NCI-H345 (cell line): ENCODE results near the gene MUC6.
"Not testable (repeated sequence)": the region's sequence is repeated elsewhere in the genome, so short reads cannot be mapped to it uniquely, and the experiment has no call there.

Experiments used
- DNase-seq: peaks from one replicate; lab custom pipeline; 2025; lab: John Stamatoyannopoulos, UW

MUC6 gene

DNA sequence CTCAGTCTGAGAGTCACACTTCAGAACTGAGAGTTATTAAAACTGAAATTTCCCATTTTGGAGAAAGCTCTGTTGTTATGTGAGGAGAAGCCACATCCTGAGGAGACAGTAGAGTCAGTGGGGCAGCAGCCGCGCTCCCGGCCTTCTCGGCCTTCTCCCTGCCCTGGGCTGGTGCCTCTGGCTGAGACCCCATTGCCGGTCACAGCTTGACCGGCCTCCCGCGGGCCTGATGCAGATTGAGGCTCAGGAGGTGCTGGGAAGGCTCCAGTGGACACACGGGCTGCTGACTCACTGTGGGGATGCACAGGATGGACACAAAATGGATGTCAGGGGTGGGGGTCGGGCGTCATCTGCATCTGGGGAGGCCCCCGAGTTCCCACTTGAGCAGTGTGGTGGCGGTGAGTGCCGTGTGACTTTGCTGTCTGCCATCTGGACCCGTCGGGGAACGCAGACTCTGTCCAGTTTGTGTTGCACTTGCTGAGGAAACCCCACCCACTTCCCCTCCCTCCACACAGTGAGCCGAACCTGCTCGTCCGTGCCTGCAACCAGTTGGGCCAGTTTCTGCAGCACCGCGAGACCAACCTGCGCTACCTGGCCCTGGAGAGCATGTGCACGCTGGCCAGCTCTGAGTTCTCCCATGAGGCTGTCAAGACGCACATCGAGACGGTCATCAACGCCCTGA lies 50.1 kb downstream of the MUC6 start:
- no peak for DNase-seq

DNA sequence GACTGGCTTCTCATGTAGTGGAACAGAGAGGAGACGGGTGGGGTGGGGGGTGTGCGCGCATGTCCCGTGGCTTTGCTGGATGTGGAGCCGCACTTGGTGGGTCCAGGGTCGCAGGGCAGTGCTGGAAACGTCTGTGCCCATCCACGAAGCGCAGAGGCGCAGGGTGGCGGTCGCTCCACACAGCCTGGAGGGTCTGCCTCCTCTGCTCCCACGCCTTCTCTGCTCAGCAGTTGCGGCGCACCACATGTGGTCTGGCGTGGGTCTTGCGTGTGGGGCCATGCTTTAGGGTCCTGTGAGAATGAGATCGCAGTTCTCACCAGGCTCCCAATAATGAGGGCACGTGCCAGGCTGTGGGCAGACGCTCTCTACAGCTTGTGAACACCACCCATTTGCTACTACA lies 50.7 kb downstream of the MUC6 start:
- no peak for DNase-seq

DNA sequence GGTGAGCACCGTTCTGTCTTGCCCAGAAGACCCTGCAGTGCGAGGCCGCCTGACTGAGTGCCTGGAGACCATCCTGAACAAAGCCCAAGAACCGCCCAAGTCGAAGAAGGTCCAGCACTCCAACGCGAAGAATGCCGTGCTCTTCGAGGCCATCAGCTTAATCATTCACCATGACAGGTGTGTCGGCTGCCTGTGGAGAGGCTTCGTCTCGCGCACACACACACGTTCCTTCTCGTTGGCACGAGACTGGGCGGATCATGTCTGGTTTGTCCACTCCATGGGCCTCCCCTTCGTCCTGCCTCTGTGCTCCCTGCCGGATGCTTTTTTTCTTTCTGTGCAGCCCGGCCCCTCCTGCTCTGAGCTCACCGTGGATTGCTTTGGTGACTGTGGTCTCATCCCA lies 51.1 kb downstream of the MUC6 start:
- no peak for DNase-seq

DNA sequence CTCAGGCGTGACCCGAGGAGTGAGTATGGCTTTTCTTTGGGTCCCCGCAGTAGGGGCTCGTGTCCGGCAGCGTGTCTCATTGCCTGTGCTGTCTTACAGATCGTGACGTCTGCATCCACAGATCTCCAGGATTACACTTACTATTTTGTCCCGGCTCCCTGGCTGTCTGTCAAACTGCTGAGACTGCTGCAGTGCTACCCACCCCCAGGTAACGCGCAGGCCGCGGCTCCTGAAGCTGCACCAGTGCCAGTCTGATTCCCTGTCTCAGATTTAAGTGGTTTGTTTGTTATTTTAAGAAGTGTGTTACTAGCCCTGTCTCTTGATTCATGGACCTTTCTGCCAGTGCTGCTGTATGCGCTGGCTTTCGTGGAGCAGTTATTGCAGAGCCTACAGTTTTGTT lies 52.0 kb downstream of the MUC6 start:
- DNase-seq, result no peak

DNA sequence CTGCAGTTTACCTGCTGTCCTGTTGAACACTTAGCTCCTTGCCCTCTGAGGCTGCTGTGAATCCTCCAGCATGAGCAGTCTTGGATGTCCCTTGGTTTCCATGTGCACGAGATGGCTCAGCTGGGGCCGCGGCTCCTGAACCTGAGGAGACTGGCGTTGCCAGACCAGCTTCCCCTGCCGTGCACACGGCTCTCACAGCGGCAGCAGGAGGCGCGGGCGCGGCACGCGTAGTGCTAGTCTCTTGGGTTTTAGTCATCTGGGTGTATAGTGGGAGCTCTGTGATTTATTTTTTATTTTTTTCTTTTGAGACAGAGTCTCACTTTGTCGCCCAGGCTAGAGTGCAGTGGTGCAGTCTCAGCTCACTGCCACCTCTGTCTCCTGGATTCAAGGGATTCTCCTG lies 54.8 kb downstream of the MUC6 start:
- DNase-seq, result no peak

DNA sequence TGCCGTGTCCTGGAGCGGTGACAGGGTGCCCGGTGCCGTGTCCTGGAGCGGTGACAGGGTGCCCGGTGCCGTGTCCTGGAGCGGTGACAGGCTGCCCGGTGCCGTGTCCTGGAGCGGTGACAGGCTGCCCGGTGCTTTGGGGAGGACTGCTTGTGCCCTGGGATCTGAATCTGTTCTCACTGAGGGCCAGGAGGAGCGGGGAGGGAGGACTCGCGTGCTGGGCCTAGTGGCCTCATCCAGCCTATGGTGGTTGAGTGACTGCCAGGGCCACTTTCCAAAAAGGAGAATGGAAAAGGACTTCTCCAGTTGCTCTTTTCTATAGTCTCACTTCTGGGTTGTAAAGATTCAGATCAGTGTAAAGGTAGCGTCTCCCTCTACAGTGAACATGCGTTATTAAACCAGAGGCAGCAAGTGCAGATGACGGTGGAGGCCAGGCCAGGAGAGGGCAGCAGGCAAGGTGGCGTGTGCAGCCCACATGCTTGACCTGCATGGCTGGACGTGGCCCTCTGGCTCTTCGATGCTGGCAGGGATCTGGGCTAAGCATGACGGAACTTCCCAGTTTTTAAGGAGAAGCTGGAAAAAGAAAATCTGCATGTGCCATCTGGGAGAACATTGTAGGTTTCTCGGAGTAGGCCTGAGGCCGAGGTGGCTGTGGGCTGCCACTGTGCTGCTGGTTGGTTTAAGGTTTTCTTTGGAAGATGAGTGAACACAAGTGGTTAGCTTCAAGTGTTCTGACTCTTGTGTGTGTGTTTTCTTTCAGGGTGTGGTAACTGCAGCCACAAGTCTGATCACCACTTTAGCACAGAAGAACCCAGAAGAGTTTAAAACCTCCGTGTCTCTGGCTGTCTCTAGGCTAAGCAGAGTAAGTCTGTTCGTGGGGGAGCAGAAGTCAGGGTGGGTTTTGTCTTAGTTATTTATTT lies 55.8 kb downstream of the MUC6 start:
- no peak for DNase-seq

DNA sequence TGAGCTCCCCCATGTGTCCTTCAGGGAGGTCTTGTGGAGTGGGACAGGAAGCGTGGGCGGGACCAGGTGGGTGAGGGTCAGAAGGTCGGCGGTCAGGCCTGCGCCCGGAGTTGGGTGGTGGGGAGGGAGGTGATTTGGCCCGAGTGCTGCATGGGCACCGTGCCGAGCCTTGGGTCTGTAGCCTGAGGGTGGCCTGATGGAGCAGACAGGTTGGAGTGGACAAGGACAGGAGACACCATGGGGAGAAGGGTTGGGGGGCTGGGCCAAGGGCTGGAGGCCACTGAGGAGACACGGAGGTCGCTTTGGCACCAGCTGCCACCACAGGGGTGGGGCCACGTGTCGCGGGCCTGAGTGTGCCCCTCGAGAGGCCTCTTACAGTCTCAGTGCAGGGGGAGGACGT lies 57.7 kb downstream of the MUC6 start:
- DNase-seq, result no peak

DNA sequence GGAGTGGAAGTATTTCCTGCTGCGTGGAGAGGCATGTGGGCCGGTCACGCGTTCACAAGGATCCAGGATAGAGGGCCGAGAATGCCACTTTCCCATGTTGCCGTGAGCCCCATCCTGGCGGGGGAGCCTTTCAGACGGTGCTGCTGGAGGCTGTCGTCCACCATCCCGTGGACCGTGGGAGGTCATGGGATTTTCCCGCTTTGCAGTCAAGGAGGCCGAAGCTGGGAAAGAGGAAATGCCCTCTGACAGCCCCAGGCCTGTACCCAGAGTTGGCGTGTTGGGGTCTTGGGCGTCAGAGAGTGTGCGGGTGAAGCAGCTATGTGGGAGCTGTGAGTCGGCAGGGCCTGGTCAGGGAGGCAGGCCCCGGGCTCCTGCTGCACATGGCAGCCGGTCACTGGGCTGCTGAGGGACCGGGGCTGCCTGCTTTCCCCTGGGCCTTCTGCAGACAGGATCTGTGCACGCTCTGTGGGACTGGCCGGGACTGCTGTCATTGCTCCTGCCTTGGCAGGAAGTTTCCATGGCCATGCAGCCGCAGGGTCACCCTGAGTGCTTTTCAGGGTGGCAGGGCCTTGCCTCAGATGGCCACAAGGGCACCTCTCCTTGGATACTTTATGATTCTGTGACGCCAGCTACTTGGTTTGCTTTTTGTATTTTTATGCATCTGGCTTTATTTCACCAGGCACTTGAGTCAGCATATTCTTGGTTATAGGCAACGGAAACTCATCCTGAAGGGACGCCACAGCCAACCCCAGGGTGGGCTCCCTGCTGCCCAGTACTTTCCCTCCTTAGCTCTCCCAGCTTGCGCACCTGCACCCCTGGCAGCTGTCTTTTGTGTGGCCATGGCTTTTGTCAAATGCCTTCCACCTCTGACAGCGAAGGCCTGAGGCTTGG lies 58.4 kb downstream of the MUC6 start:
- DNase-seq, result no peak

DNA sequence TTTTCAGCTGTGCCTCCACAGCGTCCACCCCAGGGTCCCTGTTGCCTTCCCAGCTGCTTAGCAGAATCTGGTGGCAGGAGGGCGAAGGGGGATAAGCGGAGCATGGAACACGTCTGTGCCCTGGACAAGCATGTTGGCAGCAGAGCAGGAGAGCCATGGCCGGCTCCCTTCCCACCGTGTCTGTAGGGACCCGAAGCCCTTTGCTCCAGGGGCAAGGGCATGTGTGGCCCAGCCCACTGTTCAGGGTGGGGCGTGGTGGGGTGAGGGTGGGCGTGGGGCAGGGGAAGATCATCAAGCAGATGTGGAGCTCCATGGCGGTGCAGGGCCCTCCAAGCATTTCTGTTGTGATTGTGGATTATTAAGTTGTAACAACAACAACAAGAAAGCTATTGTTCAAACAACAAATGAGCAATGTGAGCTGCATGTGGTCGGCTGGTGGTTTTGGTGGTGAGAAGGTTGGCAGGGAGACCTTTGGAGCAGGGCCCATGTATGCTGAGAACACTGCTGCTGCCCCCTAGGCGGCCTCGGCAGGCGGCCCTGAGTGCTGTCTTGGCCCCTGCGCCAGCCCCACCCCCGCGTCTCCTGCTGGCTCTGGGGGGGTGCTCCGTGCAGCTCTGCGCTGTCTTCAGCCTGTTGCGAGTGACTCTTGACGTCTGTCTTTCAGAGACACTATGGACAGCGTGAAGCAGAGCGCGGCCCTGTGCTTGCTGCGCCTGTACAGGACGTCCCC lies 59.9 kb downstream of the MUC6 start:
- DNase-seq, result no peak

DNA sequence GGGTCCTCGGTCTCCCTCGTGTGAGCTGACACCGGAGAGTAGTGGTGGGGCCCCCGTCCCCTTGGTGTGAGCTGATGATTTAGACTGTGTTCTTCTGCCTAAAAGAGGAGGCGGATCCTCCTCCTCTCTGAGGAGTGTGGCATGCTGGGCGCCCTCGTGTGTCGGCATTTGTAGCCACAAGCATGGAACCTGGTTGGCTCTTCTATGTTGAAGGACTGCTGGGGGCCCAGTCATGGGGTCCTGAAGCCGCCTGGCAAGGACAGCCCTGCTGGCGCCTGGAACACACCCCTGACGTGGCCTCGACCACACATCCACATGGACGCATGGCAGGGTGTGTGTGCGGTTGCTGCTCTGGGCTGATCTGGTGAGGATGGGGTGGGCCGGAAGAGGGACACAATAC lies 60.7 kb downstream of the MUC6 start:
- DNase-seq, result no peak

DNA sequence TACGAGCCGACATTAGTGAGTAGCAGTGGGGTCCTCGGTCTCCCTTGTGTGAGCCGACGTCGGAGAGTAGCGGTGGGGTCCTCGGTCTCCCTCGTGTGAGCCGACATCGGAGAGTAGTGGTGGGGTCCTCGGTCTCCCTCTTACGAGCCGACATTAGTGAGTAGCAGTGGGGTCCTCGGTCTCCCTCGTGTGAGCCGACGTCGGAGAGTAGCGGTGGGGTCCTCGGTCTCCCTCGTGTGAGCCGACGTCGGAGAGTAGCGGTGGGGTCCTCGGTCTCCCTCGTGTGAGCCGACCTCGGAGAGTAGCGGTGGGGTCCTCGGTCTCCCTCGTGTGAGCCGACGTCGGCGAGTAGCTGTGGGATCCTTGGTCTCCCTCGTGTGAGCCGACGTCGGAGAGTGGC lies 61.1 kb downstream of the MUC6 start:
- DNase-seq, result not testable (repeated sequence)

DNA sequence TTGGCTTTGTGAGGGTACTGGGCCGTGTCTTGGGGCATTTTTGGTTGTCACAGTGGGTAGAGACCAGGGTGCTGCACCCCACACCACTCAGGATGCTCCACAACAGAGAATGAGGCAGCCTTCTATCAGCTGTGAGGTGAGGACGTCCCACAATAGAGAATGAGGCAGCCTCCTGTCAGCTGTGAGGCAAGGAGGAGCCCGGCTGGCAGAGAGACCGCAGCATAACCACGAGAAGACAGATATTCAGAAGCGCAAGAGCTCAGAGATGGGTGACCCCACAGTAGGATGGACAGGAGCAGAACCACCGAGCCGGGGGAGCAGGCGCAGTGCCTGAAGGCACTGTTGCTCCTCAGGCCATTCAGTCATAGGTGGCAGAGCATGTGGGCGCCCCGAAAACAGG lies 63.3 kb downstream of the MUC6 start:
- DNase-seq, result no peak

DNA sequence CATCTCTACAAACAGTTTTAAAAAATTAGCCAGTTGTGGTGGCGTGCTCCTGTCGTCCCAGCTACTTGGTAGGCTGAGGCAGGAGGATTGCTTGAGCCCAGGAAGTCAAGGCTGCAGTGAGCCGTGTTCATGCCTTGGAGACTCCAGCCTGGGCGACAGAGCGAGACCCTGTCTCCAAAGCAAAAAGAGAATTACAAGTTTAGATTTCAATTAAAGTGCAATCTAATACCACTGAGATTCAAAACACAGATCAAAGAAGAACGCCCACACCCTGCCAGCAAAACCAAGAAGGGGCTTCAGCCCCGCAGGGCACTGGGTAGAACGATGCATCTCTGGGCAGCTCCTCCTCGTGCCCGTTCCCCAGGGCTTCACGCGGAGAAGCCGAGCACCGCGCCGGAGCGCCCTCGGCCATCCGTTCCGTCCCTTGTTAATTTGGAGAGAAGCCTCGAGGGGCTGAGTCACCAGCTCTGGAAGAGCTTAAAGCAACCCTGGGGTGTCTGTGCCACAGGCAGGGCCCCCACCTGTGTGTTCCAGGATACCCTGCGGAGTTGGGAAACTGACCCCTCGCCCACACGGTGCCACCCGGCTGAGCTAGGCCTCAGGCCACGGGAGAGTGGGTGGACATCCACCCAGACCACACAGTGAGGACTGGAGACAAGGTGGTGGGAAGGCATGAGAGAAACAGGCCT lies 63.9 kb downstream of the MUC6 start:
- no peak for DNase-seq

DNA sequence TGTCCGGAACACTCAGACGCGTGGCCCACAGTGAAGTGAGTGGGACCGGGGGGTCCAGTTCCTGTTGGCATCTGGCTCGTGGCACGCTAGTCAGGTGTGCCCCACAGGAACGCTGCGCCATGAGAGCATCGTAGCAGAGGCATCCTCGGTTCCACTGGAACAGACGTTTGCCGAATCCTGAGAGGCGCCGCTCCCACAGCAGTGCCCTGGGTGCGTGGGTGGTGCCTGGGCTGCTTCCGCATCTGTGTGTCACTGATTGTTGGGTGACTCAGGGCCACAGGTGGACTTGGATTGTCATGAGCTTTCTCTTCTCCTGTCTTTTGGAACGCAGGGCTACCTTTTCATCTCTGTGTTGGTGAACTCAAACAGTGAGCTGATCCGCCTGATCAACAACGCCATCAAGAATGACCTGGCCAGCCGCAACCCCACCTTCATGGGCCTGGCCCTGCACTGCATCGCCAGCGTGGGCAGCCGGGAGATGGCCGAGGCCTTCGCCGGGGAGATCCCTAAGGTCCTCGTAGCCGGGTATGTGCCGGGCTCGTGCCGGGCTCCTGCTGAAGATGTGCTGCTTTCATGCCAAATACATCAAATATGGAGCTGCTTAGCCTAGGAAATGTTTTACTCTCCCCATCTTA lies 64.7 kb downstream of the MUC6 start:
- no peak for DNase-seq

DNA sequence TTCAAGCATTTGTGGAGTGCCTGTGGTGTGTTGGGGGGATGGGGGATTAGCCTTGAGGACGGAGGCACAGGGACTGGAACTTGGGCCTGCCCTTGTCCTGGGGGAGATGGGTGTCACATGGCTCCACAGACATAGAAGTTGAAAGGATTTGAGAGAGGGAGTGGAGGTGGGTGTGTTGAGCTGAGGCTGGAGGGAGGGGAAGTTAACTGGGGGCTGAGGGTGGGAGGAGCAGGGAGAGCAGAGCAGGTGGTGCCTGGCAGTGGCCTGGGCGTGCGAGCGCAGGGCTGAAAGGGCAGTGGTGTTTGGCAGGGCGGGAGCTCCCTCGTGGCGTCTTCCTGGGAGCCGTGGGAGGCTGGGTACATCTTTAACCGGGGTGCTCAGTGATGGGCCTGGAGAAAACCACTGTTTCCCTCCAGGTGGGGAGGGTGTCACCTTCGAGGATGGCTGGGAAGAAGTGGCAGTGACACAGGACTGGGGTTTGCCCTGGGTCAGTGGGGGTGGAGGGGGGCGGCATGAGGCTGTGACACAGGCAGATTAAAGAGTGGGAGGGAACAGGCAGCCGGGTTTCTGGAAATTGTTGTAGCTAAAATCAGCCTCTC lies 65.3 kb downstream of the MUC6 start:
- DNase-seq, result no peak

DNA sequence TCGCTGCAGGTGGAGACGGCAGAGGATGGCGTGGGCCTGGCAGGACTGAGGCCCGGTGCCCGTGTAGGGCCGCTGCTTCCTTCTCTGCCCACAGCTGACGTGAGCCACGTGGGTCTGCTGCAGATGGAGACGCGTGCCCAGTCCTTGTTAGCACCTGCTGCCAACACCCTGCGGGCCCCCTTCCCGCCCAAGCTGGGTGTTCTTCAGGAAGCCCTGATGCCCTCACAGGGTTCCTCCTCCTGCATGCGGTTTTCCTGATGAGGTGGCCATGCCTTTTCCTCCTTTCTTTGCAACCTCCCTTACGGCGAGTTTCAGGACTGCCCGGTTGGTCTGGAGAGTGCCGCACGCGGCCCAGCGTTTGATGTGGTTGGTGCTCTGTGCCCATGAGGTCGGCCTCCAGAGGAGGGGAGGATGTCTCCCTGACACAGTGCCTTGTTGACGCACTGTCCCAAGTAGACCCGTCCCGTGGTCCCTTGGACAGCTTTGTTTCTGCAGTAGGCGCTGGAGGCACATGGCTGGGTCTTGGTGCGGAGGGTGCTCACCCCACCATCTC lies 66.1 kb downstream of the MUC6 start:
- DNase-seq, result no peak

DNA sequence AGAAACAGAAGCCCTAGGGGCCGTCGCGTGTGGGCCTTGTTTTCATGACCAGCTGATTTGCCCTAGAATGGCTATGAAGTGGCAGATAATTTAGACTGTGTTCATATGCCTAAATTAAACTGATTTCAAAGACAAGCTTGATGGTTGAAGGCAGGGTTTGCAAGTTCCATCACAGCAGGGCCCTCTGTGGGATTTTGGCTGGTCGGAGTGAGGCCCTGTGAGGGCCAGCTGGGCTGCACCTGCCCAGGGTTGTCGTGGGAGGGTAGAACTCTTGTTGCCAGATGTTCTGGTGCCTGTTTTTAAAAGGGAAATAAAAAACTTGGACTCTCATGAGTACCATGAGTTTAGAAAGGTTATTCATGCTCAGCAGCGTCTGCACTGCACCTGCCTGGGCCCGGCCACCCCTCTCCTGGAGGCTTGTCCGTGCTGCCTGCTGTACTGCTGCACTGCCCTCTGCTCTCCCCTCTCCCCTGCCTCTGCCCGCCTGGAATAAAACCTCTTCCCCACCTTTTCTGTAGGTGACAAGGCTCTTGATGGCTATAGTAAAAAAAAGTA lies 66.8 kb downstream of the MUC6 start:
- no peak for DNase-seq

DNA sequence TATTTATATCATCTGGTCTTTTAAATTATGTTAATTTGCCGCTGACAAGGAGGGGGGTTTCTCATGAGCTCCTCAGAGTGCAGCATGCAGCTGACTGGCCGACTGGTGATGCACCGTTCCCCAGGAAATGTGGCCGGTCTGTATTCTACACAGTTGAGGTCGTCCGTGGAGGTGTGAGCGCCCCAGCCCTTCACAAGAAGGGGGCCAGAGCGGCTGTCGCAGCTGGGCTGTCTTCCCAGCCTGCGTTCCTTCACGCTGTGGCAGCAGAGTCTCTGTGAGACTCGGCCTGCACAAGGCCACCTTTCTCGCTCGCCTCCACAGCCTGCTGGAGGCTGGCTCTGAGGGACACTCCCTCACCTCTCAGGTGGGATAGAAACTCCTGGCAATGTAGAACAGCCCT lies 67.7 kb downstream of the MUC6 start:
- no peak for DNase-seq

DNA sequence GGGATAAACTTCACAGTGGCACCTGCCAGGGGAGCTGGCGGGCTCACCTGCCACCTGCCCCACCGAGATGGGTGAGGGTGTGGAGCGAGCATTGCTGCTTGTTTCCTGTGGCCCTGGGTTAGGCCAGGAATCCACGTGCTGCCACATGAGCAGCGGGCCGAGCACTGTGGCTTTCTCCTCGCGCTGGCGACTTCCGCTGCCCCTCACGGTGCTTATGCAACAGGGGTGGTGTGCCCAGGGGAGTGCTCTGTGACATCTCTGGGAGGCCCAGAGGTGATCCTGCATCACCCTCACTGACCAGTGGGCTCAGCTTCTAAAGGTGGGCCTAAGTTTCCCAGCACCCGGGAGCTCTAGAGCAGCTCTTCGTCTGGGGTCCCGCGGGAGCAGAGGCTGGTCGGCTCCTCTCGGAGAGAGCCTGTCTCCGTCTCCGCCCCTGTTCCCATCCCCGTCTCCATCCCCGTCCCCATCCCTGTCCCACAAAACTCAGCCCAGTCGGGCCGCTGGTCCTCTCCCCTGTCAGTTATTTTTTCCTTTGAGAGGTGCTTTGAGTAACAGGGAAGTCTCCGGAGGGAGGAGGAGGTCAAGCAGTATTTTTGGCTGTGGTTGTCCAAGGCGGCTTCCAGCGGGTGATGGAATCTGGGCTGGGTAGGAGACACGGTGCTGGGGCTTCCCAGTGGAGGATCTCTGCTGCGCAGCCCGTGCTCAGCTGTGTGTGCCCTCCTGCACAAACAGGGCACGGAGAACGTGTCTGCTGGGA lies 68.3 kb downstream of the MUC6 start:
- DNase-seq, result no peak
